Neural crest cell (in vitro differentiated cells): ENCODE data around the gene RELL1. TPM values are rescaled to one million over a fixed set of nuclear protein-coding genes. Genes with fewer than 3 reads are reported as not detected.
"Not testable (repeated sequence)": the region's sequence is repeated elsewhere in the genome, so short reads cannot be mapped to it uniquely, and the experiment has no call there.

Experiments used
- DNase-seq: peaks from one replicate; pipeline ENCODE4 v3.0.0; 2021; ENCODE audit warnings: low read depth, mixed read lengths, low spot score
- H3K27ac Mint-ChIP-seq: one replicate; pipeline ENCODE4 v1.8.0; 2021; ENCODE audit warnings: mild to moderate bottlenecking, mixed read lengths; ENCODE audit not compliant: unreplicated experiment
- H3K27me3 Mint-ChIP-seq: 2 replicates; pipeline ENCODE4 v1.8.0; 2021; ENCODE audit warnings: low read depth, mild to moderate bottlenecking, mixed read lengths
- H3K36me3 Mint-ChIP-seq: 2 replicates; pipeline ENCODE4 v1.8.0; 2021; ENCODE audit warnings: low read depth, mild to moderate bottlenecking, mixed read lengths
- H3K4me1 Mint-ChIP-seq: 2 replicates; pipeline ENCODE4 v1.8.0; 2021; ENCODE audit warnings: mixed read lengths
- H3K4me3 Mint-ChIP-seq: one replicate; pipeline ENCODE4 v1.8.0; 2021; ENCODE audit warnings: mild to moderate bottlenecking, mixed read lengths
- H3K9me3 Mint-ChIP-seq: 2 replicates; pipeline ENCODE4 v1.8.0; 2021; ENCODE audit warnings: mixed read lengths
- CTCF ChIP-seq: fragments of 200-600 bp; sonication (generic); conservative IDR thresholded peaks from 2 replicates; pipeline ENCODE4 v1.5.0; 2021; ENCODE audit warnings: antibody characterized with exemption, mild to moderate bottlenecking
- total RNA-seq: library from RNA; stranded (reverse); gene quantifications from 2 replicates; pipeline ENCODE4 v1.2.1, GENCODE V29; 2021

The RELL1 gene
- total RNA-seq, 1 donor from 2014 or later = 30.3 TPM

DNA sequence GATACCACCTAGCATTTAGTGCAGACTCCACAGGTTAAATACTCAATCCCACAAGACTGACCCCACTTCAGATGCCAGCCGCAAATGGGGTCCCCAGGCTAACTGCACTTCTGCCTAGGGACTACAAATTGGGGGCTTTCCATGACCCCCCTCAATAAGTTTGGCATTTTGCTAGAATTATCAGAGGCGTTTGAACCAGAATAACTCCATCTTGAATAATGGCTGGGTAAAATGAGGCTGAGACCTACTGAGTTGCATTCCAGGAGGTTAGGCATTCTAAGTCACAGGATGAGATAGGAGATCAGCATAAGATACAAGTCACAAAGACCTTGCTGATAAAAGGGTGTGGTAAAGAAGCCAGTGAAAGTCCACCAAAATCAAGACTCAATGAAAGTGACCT is 15.1 kb downstream of the RELL1 start:
- no peak overlapping the region for H3K27ac Mint-ChIP-seq
- peaks cover 43% of the 10 kb centered on the region for H3K4me1 Mint-ChIP-seq
- TF ChIP-seq CTCF = no peak
- H3K4me3 Mint-ChIP-seq = no peak overlapping the region
- peaks cover 2% of the 10 kb centered on the region for H3K9me3 Mint-ChIP-seq
- no peaks in the 10 kb centered on the region for H3K27me3 Mint-ChIP-seq
- no peak for DNase-seq
- peaks cover 23% of the 10 kb centered on the region for H3K36me3 Mint-ChIP-seq

- TF ChIP-seq CTCF = no peak
- Mint-ChIP-seq H3K4me3 (peak overlapping the region; percentile 28), H3K36me3 (peaks cover 23% of the 10 kb centered on the region), H3K27ac (peak overlapping the region; percentile 70), H3K27me3 (no peaks in the 10 kb centered on the region), H3K4me1 (peaks cover 49% of the 10 kb centered on the region), H3K9me3 (peaks cover 2% of the 10 kb centered on the region)
- no peak for DNase-seq
Observed at GRCh38 chr4:37670249-37670648, 15.9 kb downstream of the RELL1 start.

DNA sequence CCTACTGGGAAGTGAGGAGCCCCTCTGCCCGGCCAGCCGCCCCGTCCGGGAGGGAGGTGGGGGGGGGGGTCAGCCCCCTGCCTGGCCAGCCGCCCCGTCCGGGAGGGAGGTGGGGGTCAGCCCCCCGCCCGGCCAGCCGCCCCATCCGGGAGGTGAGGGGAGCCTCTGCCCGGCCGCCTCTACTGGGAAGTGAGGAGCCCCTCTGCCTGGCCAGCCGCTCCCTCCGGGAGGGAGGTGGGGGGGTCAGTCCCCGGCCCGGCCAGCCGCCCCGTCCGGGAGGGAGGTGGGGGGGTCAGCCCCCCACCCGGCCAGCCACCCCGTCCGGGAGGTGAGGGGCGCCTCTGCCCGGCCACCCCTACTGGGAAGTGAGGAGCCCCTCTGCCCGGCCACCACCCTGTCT is 17.1 kb downstream of the RELL1 start:
- peaks cover 49% of the 10 kb centered on the region for H3K4me1 Mint-ChIP-seq
- H3K27ac Mint-ChIP-seq, H3K27me3 Mint-ChIP-seq: not testable (repeated sequence)

GRCh38 chr4:37667197-37668100 is 18.7 kb downstream of the RELL1 start:
- Mint-ChIP-seq H3K4me3 (peak overlapping the region; percentile 9), H3K9me3 (no peaks in the 10 kb centered on the region), H3K4me1 (peaks cover 56% of the 10 kb centered on the region), H3K36me3 (peaks cover 13% of the 10 kb centered on the region), H3K27ac (no peak overlapping the region), H3K27me3 (no peaks in the 10 kb centered on the region)
- TF ChIP-seq CTCF = no peak
- no peak for DNase-seq

More for the DNA sequence above, 17.1 kb downstream of the RELL1 start:
- not testable (repeated sequence) for H3K9me3 Mint-ChIP-seq, H3K4me3 Mint-ChIP-seq, DNase-seq
- H3K36me3 Mint-ChIP-seq = peaks cover 23% of the 10 kb centered on the region

DNA sequence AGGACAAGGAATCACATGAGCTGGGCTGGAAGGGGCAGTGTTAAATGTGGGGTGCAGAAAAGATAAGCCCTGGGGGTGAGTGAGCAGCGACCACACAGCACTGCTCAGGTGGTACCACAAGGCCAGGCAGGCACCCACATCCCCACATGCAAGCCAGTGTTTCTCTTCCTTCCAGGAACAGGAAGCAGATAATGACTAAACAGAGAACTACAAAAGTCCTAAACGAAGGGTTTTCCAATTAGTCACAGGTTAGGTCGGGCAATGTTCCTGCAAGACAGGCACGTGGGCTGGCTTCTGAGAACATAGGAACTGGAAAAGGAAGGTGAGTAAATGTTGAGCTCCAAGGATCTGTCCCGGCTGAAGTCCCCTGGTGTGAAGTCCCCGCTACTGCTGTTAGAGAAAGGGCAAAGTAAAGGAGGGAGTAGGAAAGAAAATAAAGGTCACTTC is 19.5 kb downstream of the RELL1 start:
- H3K27me3 Mint-ChIP-seq = no peaks in the 10 kb centered on the region
- H3K4me1 Mint-ChIP-seq = peaks cover 64% of the 10 kb centered on the region
- no peak for TF ChIP-seq CTCF
- H3K27ac Mint-ChIP-seq = peak overlapping the region; percentile 1
- H3K9me3 Mint-ChIP-seq = no peaks in the 10 kb centered on the region
- H3K4me3 Mint-ChIP-seq = peak overlapping the region; percentile 3
- DNase-seq = no peak
- peaks cover 8% of the 10 kb centered on the region for H3K36me3 Mint-ChIP-seq
